Glutamatergic neuron (in vitro differentiated cells): ENCODE results near the gene AGAP2. TPM values are rescaled to one million over a fixed set of nuclear protein-coding genes. Genes with fewer than 3 reads are reported as not detected.
A peak's percentile ranks its signal among the peaks of the same experiment; 100 is the strongest.

Source experiments
- DNase-seq: peaks from one replicate; pipeline ENCODE4 v3.0.0; 2022
- H3K27ac Mint-ChIP-seq: one replicate; pipeline ENCODE4 v1.8.0; 2020; ENCODE audit warnings: mild to moderate bottlenecking, mixed read lengths, inconsistent platforms; ENCODE audit not compliant: unreplicated experiment
- H3K27me3 Mint-ChIP-seq: one replicate; pipeline ENCODE4 v1.8.0; 2020; ENCODE audit warnings: mild to moderate bottlenecking, moderate library complexity, mixed read lengths, inconsistent platforms; ENCODE audit not compliant: unreplicated experiment
- H3K36me3 Mint-ChIP-seq: one replicate; pipeline ENCODE4 v1.8.0; 2020; ENCODE audit warnings: mild to moderate bottlenecking, mixed read lengths, inconsistent platforms; ENCODE audit not compliant: unreplicated experiment
- H3K4me1 Mint-ChIP-seq: one replicate; pipeline ENCODE4 v1.8.0; 2020; ENCODE audit warnings: mild to moderate bottlenecking, low read depth, mixed read lengths, inconsistent platforms; ENCODE audit not compliant: unreplicated experiment
- H3K4me3 Mint-ChIP-seq: one replicate; pipeline ENCODE4 v1.8.0; 2020; ENCODE audit warnings: mild to moderate bottlenecking, mixed read lengths, inconsistent platforms; ENCODE audit not compliant: unreplicated experiment
- H3K9me3 Mint-ChIP-seq: one replicate; pipeline ENCODE4 v1.8.0; 2020; ENCODE audit warnings: mild to moderate bottlenecking, moderate library complexity, mixed read lengths, inconsistent platforms; ENCODE audit not compliant: unreplicated experiment
- CTCF ChIP-seq: fragments of 200-600 bp; sonication (generic); IDR thresholded peaks from one replicate; pipeline ENCODE4 v1.5.0; 2021; ENCODE audit not compliant: partially characterized antibody, unreplicated experiment
- total RNA-seq: library from RNA; stranded (reverse); fragmentation: NEBNext Ultra II Directional; extraction: Animal tissue kit (Norgen Biotek cat#: 25700); gene quantifications from one replicate; pipeline ENCODE4 v1.2.1, GENCODE V29; 2021; ENCODE audit not compliant: unreplicated experiment

Gene AGAP2
- total RNA-seq, 1 donor from 2014 or later = 45.5 TPM

DNA sequence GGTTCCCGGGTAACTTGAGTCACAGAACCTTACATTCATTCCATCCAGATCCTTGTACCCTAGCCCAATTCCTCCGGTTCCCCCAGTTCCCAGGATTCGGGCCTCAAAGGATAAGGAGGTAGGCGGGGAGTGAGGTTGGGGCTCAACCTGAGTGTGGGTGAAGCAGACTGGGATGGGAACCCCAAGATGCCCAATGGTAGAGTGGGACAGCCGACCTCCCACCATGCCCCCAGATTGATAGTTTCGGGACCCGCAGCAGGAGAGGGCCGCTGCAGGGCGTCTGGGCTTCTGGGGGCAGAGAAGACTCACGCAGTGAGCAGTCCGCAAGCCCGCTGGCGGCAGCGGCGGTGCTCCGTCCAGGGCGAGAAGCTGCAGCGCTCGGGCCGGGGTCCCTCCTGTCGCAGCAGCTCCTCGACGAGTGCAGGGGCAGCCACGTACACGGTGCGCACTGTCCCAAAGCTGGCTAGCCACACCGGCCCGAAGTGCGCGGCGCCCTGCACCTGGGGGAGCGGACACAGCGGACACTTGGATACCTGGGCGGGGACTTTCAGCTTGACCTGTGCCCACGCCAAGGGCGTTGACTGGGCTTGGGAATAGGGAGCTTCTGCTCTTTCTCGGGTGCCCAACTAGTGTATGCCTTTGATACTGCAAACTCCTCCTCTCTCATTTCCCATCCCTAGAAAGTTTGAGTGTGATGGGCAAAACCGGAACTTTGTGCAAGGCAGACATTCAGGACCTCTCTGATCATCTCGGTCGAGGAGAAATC, 27.3 kb upstream of the AGAP2 start:
- TF ChIP-seq CTCF = no peak
- peak overlapping the region; percentile 59 for H3K4me3 Mint-ChIP-seq
- DNase-seq = peak; percentile 39
- peaks cover 5% of the 10 kb centered on the region for H3K4me1 Mint-ChIP-seq
- H3K36me3 Mint-ChIP-seq = peaks cover 6% of the 10 kb centered on the region
- H3K27me3 Mint-ChIP-seq = peaks cover 18% of the 10 kb centered on the region
- no peak overlapping the region for H3K27ac Mint-ChIP-seq
- H3K9me3 Mint-ChIP-seq = peaks cover 4% of the 10 kb centered on the region

DNA sequence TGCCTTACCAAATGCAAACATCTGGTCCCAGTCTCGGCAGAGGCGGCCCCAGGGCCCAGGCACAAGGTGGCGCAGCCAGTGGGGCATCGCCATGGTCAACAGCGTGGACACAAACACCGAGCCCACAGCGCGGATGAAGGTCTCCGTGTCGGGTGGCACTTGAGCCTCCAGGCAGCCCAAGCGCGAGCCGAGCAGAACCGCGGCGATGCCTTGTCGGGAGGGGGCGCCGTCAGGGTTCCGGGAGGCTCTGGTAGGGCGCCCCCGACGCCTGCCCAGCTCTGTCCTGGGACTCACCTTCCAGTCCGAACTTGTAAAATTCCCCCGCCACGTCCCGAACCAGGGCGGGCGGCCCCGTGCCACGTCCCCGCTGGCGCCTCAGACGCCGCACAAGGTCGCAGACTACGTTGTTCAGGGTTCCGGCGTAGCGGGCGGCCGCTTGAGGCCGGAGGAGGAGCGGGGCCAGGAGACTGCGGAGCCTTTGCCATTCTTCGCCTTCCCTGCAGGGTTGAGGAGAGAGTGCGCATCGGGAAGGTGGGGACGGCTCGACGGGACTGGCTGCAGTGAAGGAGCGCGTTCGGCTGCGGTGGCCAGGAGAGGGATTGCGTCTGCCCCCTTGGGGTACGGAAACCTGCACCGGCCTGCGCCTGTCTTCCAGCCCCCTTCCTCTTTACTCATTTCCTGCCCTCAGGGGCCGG, 26.6 kb upstream of the AGAP2 start:
- Mint-ChIP-seq H3K36me3 (peaks cover 6% of the 10 kb centered on the region), H3K27ac (no peak overlapping the region), H3K4me3 (no peak overlapping the region), H3K9me3 (peaks cover 4% of the 10 kb centered on the region), H3K4me1 (peaks cover 5% of the 10 kb centered on the region), H3K27me3 (peaks cover 18% of the 10 kb centered on the region)
- TF ChIP-seq CTCF = peak; percentile 20
- peak; percentile 67 for DNase-seq

DNA sequence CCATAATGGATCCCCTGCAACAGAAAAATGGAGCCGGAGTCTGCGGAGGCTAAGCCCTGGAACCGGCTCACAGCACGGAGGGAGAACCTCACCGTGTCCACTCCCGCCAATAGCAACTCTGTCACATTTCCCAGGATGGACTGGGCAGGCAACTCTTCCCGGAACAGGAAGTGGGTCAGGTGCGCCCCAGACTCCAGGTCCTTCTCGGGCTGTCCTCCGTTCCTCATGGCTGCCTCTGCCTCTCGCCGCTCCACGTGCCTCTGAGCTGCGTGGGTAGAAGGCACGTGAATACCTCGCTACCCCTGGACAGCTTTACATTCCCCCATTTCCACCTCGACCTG, 26.1 kb upstream of the AGAP2 start:
- H3K9me3 Mint-ChIP-seq = peaks cover 4% of the 10 kb centered on the region
- no peak overlapping the region for H3K27ac Mint-ChIP-seq
- peaks cover 19% of the 10 kb centered on the region for H3K27me3 Mint-ChIP-seq
- no peak for DNase-seq
- peaks cover 5% of the 10 kb centered on the region for H3K4me1 Mint-ChIP-seq
- H3K4me3 Mint-ChIP-seq = peak overlapping the region; percentile 46
- no peak for TF ChIP-seq CTCF
- peaks cover 6% of the 10 kb centered on the region for H3K36me3 Mint-ChIP-seq

- Mint-ChIP-seq H3K4me3 (peak overlapping the region; percentile 46), H3K9me3 (peaks cover 4% of the 10 kb centered on the region), H3K4me1 (peaks cover 5% of the 10 kb centered on the region), H3K27ac (no peak overlapping the region), H3K27me3 (peaks cover 20% of the 10 kb centered on the region), H3K36me3 (peaks cover 6% of the 10 kb centered on the region)
- TF ChIP-seq CTCF = no peak
- no peak for DNase-seq
These were observed 25.5 kb upstream of the AGAP2 start for GRCh38 chr12:57763881-57764661.
